ENCODE measurements around the gene F2RL1. TPM values are rescaled to one million over a fixed set of nuclear protein-coding genes. Genes with fewer than 3 reads are reported as not detected.
"Not testable (repeated sequence)": the region's sequence is repeated elsewhere in the genome, so short reads cannot be mapped to it uniquely, and the experiment has no call there.

Gene F2RL1
- total and polyA plus RNA-seq, 8 donors, result 6.7 to 19.3 (median 14.9) TPM

- no peak within 1 kb of the TSS for H3K27ac ChIP-seq
- no peaks in the 10 kb centered on the region for H3K36me3 ChIP-seq
- no peaks in the 10 kb centered on the region for H3K27me3 ChIP-seq
- WGBS, 2 donors, result 72 to 78% methylated on average over 18 of the region's 18 CpGs
- ATAC-seq (no peak), DNase-seq (no peak), FAIRE-seq (no peak)
- H3K9me3 ChIP-seq, result no peaks in the 10 kb centered on the region
- intact Hi-C loops (cut with DNase I), result no loop called here
- no peaks in the 10 kb centered on the region for H3K4me1 ChIP-seq
- no peak within 1 kb of the TSS for H3K4me3 ChIP-seq
- TF ChIP-seq CTCF (IDR thresholded peaks at IDR 0.05), result no peak
These were observed 30.8 kb downstream of the F2RL1 start, which contains the start of gene S100Z for GRCh38 chr5:76849419-76850291. Gene S100Z, plus strand, starts transcription at chr5:76850014. Its CDS starts 25,346 bp downstream, at chr5:76875360.

GRCh38 chr5:76850543-76851145 lies 31.8 kb downstream of the F2RL1 start:
- no peak for TF ChIP-seq CTCF (IDR thresholded peaks at IDR 0.05)
- peaks cover 0 to 3% (median 0%) of the 10 kb centered on the region in 3 donors for H3K4me1 ChIP-seq
- H3K27ac ChIP-seq, result no peak overlapping the region
- no peak for ATAC-seq
- H3K36me3 ChIP-seq, result no peaks in the 10 kb centered on the region
- intact Hi-C loops (cut with DNase I), result no loop called here
- FAIRE-seq, result no peak
- H3K27me3 ChIP-seq, result no peaks in the 10 kb centered on the region
- H3K9me3 ChIP-seq, result no peaks in the 10 kb centered on the region
- DNase-seq, result no peak
- H3K4me3 ChIP-seq, result no peak overlapping the region
- WGBS, 2 donors, result 81 to 86% methylated on average over 8 of the region's 8 CpGs

- DNase-seq, result no peak
- peaks cover 0 to 3% (median 0%) of the 10 kb centered on the region in 3 donors for H3K4me1 ChIP-seq
- H3K4me3 ChIP-seq, result no peak overlapping the region
- intact Hi-C loops (cut with DNase I), result no loop called here
- 64 to 67% methylated on average over 7 of the region's 7 CpGs for WGBS, 2 donors
- H3K9me3 ChIP-seq, result no peaks in the 10 kb centered on the region
- H3K36me3 ChIP-seq, result no peaks in the 10 kb centered on the region
- peak in 1 of 4 donors; percentile 58 for ATAC-seq
- no peak for TF ChIP-seq CTCF (IDR thresholded peaks at IDR 0.05)
- FAIRE-seq, result no peak
- no peak overlapping the region for H3K27ac ChIP-seq
- no peaks in the 10 kb centered on the region for H3K27me3 ChIP-seq
These were observed 33.0 kb downstream of the F2RL1 start for GRCh38 chr5:76851728-76852369.

GRCh38 chr5:76852772-76853171 lies 33.9 kb downstream of the F2RL1 start:
- ATAC-seq (no peak), DNase-seq (no peak), FAIRE-seq (no peak)
- TF ChIP-seq CTCF (IDR thresholded peaks at IDR 0.05), result no peak
- intact Hi-C loops (cut with DNase I), result no loop called here
- WGBS, 2 donors, result 66 to 74% methylated on average over 2 of the region's 2 CpGs
- no peaks in the 10 kb centered on the region for H3K36me3 ChIP-seq
- no peaks in the 10 kb centered on the region for H3K9me3 ChIP-seq
- H3K4me3 ChIP-seq, result no peak overlapping the region
- peaks cover 0 to 3% (median 0%) of the 10 kb centered on the region in 3 donors for H3K4me1 ChIP-seq
- H3K27ac ChIP-seq, result no peak overlapping the region
- no peaks in the 10 kb centered on the region for H3K27me3 ChIP-seq

- H3K4me3 ChIP-seq; H3K9me3 ChIP-seq; FAIRE-seq; H3K27ac ChIP-seq; H3K36me3 ChIP-seq; H3K27me3 ChIP-seq; H3K4me1 ChIP-seq; intact Hi-C loops (cut with DNase I); ATAC-seq; DNase-seq: not testable (repeated sequence)
- 76 to 98% methylated on average over 3 of the region's 3 CpGs for WGBS, 2 donors
These were observed 34.9 kb downstream of the F2RL1 start for GRCh38 chr5:76853741-76854140.
